ENCODE data around the gene OR10A3. TPM values are rescaled to one million over a fixed set of nuclear protein-coding genes. Genes with fewer than 3 reads are reported as not detected.

The OR10A3 gene
- total RNA-seq, 2 donors from 2014 or later, result not detected

- Histone ChIP-seq H3K4me1 (ENCODE audit: control insufficient read depth, insufficient read depth, low read length) (no peaks in the 10 kb centered on the region), H3K27ac (ENCODE audit: low read depth, low read length) (no peak overlapping the region), H3K9ac (ENCODE audit: extremely low read depth, low read length, poor library complexity, severe bottlenecking) (no peak overlapping the region), H3K27me3 (ENCODE audit: control insufficient read depth, insufficient read depth, low read length, poor library complexity, severe bottlenecking) (no peaks in the 10 kb centered on the region), H3K36me3 (ENCODE audit: control insufficient read depth, insufficient read depth, low read length) (no peaks in the 10 kb centered on the region), H3K4me3 (ENCODE audit: low read length) (no peak overlapping the region), H3K9me3 (ENCODE audit: control insufficient read depth, low read length) (no peaks in the 10 kb centered on the region)
- Mint-ChIP-seq H3K27me3 (ENCODE audit: insufficient read depth) (no peaks in the 10 kb centered on the region), H3K36me3 (ENCODE audit: low read depth) (no peaks in the 10 kb centered on the region), H3K9me3 (peaks cover 7% of the 10 kb centered on the region), H3K27ac (no peak overlapping the region), H3K4me1 (peaks cover 22% of the 10 kb centered on the region), H3K4me3 (no peak overlapping the region)
- no peak for DNase-seq
- TF ChIP-seq CTCF (conservative IDR thresholded peaks at IDR 0.05), result no peak
Measured at GRCh38 chr11:7964873-7965272, 23.4 kb upstream of the OR10A3 start.

- Mint-ChIP-seq H3K4me3 (no peak overlapping the region), H3K36me3 (ENCODE audit: low read depth) (no peaks in the 10 kb centered on the region)
- WGBS, 2 experiments (ENCODE audit: insufficient coverage in 1 of 2, insufficient read length in 1 of 2), result 90 to 94% methylated on average over 3 of the region's 3 CpGs
Measured at GRCh38 chr11:7964261-7964660, 22.8 kb upstream of the OR10A3 start.

GRCh38 chr11:7955191-7955590 lies 13.7 kb upstream of the OR10A3 start:
- WGBS, 2 experiments (ENCODE audit: insufficient coverage in 1 of 2, insufficient read length in 1 of 2), result 92% methylated on average over 1 of the region's 1 CpG; no CpG with 5 or more reads in 1 of the 2 experiments

More at GRCh38 chr11:7964261-7964660, 22.8 kb upstream of the OR10A3 start:
- Histone ChIP-seq H3K4me3 (ENCODE audit: low read length) (no peak overlapping the region), H3K27me3 (ENCODE audit: control insufficient read depth, insufficient read depth, low read length, poor library complexity, severe bottlenecking) (no peaks in the 10 kb centered on the region), H3K36me3 (ENCODE audit: control insufficient read depth, insufficient read depth, low read length) (no peaks in the 10 kb centered on the region), H3K9ac (ENCODE audit: extremely low read depth, low read length, poor library complexity, severe bottlenecking) (no peak overlapping the region), H3K4me1 (ENCODE audit: control insufficient read depth, insufficient read depth, low read length) (no peaks in the 10 kb centered on the region), H3K9me3 (ENCODE audit: control insufficient read depth, low read length) (no peaks in the 10 kb centered on the region), H3K27ac (ENCODE audit: low read depth, low read length) (no peak overlapping the region)
- Mint-ChIP-seq H3K27ac (no peak overlapping the region), H3K27me3 (ENCODE audit: insufficient read depth) (no peaks in the 10 kb centered on the region), H3K9me3 (peaks cover 7% of the 10 kb centered on the region), H3K4me1 (peaks cover 17% of the 10 kb centered on the region)
- no peak for DNase-seq
- no peak for TF ChIP-seq CTCF (conservative IDR thresholded peaks at IDR 0.05)

More at GRCh38 chr11:7955191-7955590, 13.7 kb upstream of the OR10A3 start:
- DNase-seq, result no peak
- peaks cover 9% of the 10 kb centered on the region for H3K9me3 ChIP-seq (ENCODE audit: control insufficient read depth, low read length)
- no peaks in the 10 kb centered on the region for H3K9me3 Mint-ChIP-seq
- no peaks in the 10 kb centered on the region for H3K36me3 Mint-ChIP-seq (ENCODE audit: low read depth)
- no peaks in the 10 kb centered on the region for H3K36me3 ChIP-seq (ENCODE audit: control insufficient read depth, insufficient read depth, low read length)
- no peaks in the 10 kb centered on the region for H3K27me3 Mint-ChIP-seq (ENCODE audit: insufficient read depth)
- no peak overlapping the region for H3K9ac ChIP-seq (ENCODE audit: extremely low read depth, low read length, poor library complexity, severe bottlenecking)
- H3K27ac Mint-ChIP-seq, result no peak overlapping the region
- no peak overlapping the region for H3K4me3 ChIP-seq (ENCODE audit: low read length)
- H3K4me1 Mint-ChIP-seq, result no peaks in the 10 kb centered on the region
- H3K27ac ChIP-seq (ENCODE audit: low read depth, low read length), result no peak overlapping the region
- no peaks in the 10 kb centered on the region for H3K27me3 ChIP-seq (ENCODE audit: control insufficient read depth, insufficient read depth, low read length, poor library complexity, severe bottlenecking)
- H3K4me3 Mint-ChIP-seq, result no peak overlapping the region
- H3K4me1 ChIP-seq (ENCODE audit: control insufficient read depth, insufficient read depth, low read length), result no peaks in the 10 kb centered on the region
- no peak for TF ChIP-seq CTCF (conservative IDR thresholded peaks at IDR 0.05)

Measured in endodermal cell (in vitro differentiated cells).